K562 (cell line): ENCODE data around the gene GALNT18.

ENCODE experiments used
- NCOA4 ChIP-seq: fragments of 450-650 bp; IDR thresholded peaks from 2 replicates; pipeline ENCODE4 v1.6.1; 2018; ENCODE audit warnings: mild to moderate bottlenecking; ENCODE audit not compliant: partially characterized antibody
- YY1 ChIP-seq, 3 experiments: IDR thresholded peaks; 2 replicates each; pipeline ENCODE4 v1.6.1; 2011; ENCODE audit warnings: low read length in 2 of 3, mild to moderate bottlenecking in 2 of 3, moderate library complexity in 2 of 3, borderline replicate concordance in 1 of 3, control low read depth in 1 of 3, low read depth in 1 of 3; ENCODE audit not compliant: insufficient read depth in 3 of 3, insufficient replicate concordance in 2 of 3, control insufficient read depth in 1 of 3, insufficient read length in 1 of 3; ENCODE audit errors: extremely low read depth in 1 of 3
- ZNF282 ChIP-seq: sonication (generic); formaldehyde crosslinking; IDR thresholded peaks from 2 replicates; pipeline ENCODE4 v1.8.1; 2023; ENCODE audit warnings: missing genetic modification reagents
- TF ChIP-seq, protein P1 (sequence below), 3 experiments: IDR thresholded peaks in 2 of 3; conservative IDR thresholded peaks in 1 of 3; 2 replicates each; pipeline ENCODE4 v1.5.1; 2011 to 2012; ENCODE audit warnings: low read length in 3 of 3, mild to moderate bottlenecking in 3 of 3, control low read depth in 2 of 3, improper control_type of control experiment in 1 of 3, inconsistent platforms in 1 of 3, low read depth in 1 of 3, mixed read lengths in 1 of 3, moderate library complexity in 1 of 3; ENCODE audit not compliant: insufficient read depth in 2 of 3
- TF ChIP-seq, protein P2 (sequence below): sonication (generic); formaldehyde crosslinking; IDR thresholded peaks from 2 replicates; pipeline ENCODE4 v1.9.0; 2022; ENCODE audit warnings: mild to moderate bottlenecking, missing genetic modification reagents

DNA sequence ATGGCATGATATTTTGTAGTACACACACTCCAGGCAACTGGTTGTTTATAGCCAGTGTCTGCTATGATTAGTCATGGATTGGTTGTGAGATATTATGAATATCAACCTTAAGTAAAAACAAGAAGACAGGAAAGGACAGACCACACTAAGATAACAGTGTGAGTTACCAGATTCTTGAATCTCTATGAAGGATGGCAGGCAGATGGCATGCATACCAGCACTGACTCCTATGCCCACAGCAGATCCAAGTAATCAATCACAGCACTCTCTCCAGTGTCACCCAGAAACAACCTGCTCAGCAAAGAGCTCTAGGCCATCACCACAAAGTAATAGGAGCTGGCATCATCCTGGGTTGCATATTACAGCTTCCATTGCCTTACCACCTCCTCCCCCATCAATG, 116.6 kb downstream of the GALNT18 start:
- TF ChIP-seq, protein P1, sequence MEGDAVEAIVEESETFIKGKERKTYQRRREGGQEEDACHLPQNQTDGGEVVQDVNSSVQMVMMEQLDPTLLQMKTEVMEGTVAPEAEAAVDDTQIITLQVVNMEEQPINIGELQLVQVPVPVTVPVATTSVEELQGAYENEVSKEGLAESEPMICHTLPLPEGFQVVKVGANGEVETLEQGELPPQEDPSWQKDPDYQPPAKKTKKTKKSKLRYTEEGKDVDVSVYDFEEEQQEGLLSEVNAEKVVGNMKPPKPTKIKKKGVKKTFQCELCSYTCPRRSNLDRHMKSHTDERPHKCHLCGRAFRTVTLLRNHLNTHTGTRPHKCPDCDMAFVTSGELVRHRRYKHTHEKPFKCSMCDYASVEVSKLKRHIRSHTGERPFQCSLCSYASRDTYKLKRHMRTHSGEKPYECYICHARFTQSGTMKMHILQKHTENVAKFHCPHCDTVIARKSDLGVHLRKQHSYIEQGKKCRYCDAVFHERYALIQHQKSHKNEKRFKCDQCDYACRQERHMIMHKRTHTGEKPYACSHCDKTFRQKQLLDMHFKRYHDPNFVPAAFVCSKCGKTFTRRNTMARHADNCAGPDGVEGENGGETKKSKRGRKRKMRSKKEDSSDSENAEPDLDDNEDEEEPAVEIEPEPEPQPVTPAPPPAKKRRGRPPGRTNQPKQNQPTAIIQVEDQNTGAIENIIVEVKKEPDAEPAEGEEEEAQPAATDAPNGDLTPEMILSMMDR (IDR thresholded peaks at IDR 0.05 in 2 of 3, conservative IDR thresholded peaks at IDR 0.05 in 1 of 3; ENCODE audit: insufficient read depth in 2 of 3, low read depth in 1 of 3, low read length in 3 of 3) = no peak
- no peak for TF ChIP-seq YY1 (IDR thresholded peaks at IDR 0.05; ENCODE audit: borderline replicate concordance in 1 of 3, control insufficient read depth in 1 of 3, extremely low read depth in 1 of 3, insufficient read depth in 3 of 3, insufficient read length in 1 of 3, insufficient replicate concordance in 2 of 3, low read depth in 1 of 3, low read length in 2 of 3)
- TF ChIP-seq NCOA4 = no peak
- TF ChIP-seq ZNF282 (CRISPR knock-in tag) = no peak
- TF ChIP-seq, protein P2, sequence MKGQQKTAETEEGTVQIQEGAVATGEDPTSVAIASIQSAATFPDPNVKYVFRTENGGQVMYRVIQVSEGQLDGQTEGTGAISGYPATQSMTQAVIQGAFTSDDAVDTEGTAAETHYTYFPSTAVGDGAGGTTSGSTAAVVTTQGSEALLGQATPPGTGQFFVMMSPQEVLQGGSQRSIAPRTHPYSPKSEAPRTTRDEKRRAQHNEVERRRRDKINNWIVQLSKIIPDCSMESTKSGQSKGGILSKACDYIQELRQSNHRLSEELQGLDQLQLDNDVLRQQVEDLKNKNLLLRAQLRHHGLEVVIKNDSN (CRISPR knock-in tag) = no peak
